SH-SY5Y (cell line): ENCODE results near the gene ALG12.

Experiments used
- GATA2 ChIP-seq: IDR thresholded peaks from 2 replicates; pipeline ENCODE4 v1.6.1; 2011; ENCODE audit warnings: mild to moderate bottlenecking, low read depth, low read length
- GATA3 ChIP-seq: IDR thresholded peaks from 2 replicates; pipeline ENCODE4 v1.6.1; 2011; ENCODE audit warnings: low read depth, mild to moderate bottlenecking, low read length, moderate library complexity

- TF ChIP-seq GATA2, result no peak
- TF ChIP-seq GATA3, result no peak
Observed at GRCh38 chr22:49885881-49886280, 32.4 kb downstream of the ALG12 start.
